Loucy (cell line): ENCODE data around the gene ABLIM2.

Source experiments
- EZH2phosphoT487 ChIP-seq: fragments of 200-600 bp; IDR thresholded peaks from 2 replicates; pipeline ENCODE4 v1.6.1; 2018; ENCODE audit warnings: antibody characterized with exemption, mild to moderate bottlenecking, moderate library complexity, borderline replicate concordance
- TF ChIP-seq, protein P1 (sequence below): fragments of 200-600 bp; sonication (generic); conservative IDR thresholded peaks from 2 replicates; pipeline ENCODE4 v1.5.1; 2014; ENCODE audit warnings: mild to moderate bottlenecking, antibody characterized with exemption, low read length

DNA sequence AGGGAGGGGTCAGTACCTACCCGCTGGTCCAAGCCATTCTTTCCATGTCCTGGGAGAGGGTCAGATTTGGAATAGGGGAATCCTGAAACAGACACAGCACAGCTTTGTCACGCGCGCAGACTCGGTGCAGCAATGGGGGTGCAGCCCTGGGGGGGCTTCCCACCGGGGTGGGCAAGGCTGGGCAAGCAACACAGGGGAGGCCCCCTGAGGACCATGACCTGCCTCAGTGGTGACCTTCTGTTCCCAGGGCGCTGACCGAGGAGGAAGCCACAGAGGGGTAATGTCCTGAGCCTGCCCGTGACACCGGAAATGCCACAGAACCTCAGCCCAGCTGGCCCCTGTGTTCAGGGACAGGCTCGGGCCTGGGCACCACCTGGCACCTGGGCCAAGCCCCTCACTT lies 165.8 kb downstream of the ABLIM2 start:
- TF ChIP-seq, protein P1, sequence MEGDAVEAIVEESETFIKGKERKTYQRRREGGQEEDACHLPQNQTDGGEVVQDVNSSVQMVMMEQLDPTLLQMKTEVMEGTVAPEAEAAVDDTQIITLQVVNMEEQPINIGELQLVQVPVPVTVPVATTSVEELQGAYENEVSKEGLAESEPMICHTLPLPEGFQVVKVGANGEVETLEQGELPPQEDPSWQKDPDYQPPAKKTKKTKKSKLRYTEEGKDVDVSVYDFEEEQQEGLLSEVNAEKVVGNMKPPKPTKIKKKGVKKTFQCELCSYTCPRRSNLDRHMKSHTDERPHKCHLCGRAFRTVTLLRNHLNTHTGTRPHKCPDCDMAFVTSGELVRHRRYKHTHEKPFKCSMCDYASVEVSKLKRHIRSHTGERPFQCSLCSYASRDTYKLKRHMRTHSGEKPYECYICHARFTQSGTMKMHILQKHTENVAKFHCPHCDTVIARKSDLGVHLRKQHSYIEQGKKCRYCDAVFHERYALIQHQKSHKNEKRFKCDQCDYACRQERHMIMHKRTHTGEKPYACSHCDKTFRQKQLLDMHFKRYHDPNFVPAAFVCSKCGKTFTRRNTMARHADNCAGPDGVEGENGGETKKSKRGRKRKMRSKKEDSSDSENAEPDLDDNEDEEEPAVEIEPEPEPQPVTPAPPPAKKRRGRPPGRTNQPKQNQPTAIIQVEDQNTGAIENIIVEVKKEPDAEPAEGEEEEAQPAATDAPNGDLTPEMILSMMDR, result no peak
- TF ChIP-seq EZH2phosphoT487, result no peak
